Measurements from ENCODE around the gene COX6B1. TPM values are rescaled to one million over a fixed set of nuclear protein-coding genes. Genes with fewer than 3 reads are reported as not detected.

Gene COX6B1
- total and polyA plus RNA-seq, 2 experiments from 2014 or later, result 817 to 1,609 TPM

DNA sequence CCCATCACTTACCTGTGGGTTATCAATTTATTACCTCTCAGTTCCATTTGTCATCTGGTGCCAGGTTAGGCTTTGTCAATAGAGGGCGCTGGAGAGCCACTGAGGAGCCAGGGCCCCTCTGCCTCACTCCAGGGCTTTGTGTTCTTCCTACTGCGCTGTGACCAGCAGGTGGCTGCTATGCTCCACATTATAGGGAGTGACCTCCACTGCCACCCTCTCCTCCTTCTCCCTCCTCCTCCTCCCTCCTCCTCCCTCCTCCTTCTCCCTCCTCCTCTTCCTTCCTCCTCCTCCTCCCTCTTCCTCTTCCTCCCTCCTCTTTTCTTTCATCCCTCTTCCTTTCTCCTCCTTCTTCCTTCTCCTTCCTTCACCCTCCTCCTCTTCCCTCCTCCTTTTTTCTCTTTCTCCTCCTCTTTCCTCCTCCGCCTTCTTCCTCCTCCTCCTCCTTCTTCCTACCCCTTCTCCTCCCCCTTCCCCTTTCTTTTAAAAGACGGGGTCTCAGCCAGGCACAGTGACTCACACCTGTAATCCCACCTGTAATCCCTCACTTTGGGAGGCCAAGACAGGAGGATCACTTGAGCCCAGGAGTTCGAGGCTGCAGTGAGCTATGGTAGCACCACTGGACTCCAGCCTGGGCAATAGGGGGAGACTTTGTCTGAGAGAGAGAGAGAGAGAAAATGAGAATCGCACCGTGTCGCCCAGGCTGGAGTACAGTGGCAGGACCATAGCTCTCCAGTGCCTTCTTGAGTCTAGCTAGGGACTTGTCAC is 45.9 kb downstream of the COX6B1 start:
- TF ChIP-seq, protein P1, sequence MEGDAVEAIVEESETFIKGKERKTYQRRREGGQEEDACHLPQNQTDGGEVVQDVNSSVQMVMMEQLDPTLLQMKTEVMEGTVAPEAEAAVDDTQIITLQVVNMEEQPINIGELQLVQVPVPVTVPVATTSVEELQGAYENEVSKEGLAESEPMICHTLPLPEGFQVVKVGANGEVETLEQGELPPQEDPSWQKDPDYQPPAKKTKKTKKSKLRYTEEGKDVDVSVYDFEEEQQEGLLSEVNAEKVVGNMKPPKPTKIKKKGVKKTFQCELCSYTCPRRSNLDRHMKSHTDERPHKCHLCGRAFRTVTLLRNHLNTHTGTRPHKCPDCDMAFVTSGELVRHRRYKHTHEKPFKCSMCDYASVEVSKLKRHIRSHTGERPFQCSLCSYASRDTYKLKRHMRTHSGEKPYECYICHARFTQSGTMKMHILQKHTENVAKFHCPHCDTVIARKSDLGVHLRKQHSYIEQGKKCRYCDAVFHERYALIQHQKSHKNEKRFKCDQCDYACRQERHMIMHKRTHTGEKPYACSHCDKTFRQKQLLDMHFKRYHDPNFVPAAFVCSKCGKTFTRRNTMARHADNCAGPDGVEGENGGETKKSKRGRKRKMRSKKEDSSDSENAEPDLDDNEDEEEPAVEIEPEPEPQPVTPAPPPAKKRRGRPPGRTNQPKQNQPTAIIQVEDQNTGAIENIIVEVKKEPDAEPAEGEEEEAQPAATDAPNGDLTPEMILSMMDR (IDR thresholded peaks at IDR 0.05; ENCODE audit: low read depth, low read length), result peak; percentile 99
- no peaks in the 10 kb centered on the region for H3K4me1 ChIP-seq (ENCODE audit: low read depth)
- H3K36me3 ChIP-seq, result no peaks in the 10 kb centered on the region
- H3K27ac ChIP-seq, result no peak overlapping the region
- H3K4me3 ChIP-seq, result no peak overlapping the region
- H3K27me3 ChIP-seq, result no peaks in the 10 kb centered on the region
- DNase-seq (ENCODE audit: low read depth in 1 of 2, low spot score in 1 of 2), result peak; percentile 88 to 93
- H3K9me3 ChIP-seq (ENCODE audit: low read depth), result no peaks in the 10 kb centered on the region

DNA sequence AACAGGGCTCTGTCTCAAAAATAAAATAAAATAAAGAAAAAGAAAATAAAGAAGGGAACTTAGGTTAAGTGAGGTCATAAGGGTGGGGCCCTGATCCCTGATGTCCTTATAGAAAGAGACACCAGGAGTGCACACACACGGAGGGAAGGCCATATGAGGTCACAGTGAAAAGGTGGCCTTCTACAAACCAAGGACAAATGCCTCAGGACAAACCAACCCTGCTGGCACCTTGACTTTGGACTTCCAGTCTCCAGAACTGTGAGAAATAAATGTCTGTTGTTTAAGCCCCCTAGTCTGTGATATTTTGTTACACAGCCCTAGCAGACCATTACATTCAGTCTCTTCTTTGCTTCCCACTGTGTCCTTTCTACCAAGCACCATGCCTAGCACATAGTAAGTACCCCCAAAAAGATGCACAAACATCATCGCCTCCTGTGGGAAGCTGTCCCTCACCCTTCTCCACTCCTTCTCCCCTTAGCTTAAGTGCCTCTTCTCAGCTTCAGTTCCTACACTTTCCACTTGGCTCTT is 47.8 kb downstream of the COX6B1 start:
- Histone ChIP-seq H3K4me1 (ENCODE audit: low read depth) (no peaks in the 10 kb centered on the region), H3K36me3 (no peaks in the 10 kb centered on the region), H3K9me3 (ENCODE audit: low read depth) (no peaks in the 10 kb centered on the region), H3K4me3 (no peak overlapping the region), H3K27ac (no peak overlapping the region), H3K27me3 (no peaks in the 10 kb centered on the region)
- DNase-seq (ENCODE audit: low read depth in 1 of 2, low spot score in 1 of 2), result no peak
- TF ChIP-seq, protein P1 (IDR thresholded peaks at IDR 0.05; ENCODE audit: low read depth, low read length), result no peak

GRCh38 chr19:35696835-35697234 is 48.7 kb downstream of the COX6B1 start:
- Histone ChIP-seq H3K9me3 (ENCODE audit: low read depth) (no peaks in the 10 kb centered on the region), H3K4me3 (no peak overlapping the region), H3K36me3 (no peaks in the 10 kb centered on the region), H3K27me3 (no peaks in the 10 kb centered on the region), H3K27ac (no peak overlapping the region), H3K4me1 (ENCODE audit: low read depth) (no peaks in the 10 kb centered on the region)
- TF ChIP-seq, protein P1 (IDR thresholded peaks at IDR 0.05; ENCODE audit: low read depth, low read length), result no peak
- no peak for DNase-seq (ENCODE audit: low read depth in 1 of 2, low spot score in 1 of 2)

DNA sequence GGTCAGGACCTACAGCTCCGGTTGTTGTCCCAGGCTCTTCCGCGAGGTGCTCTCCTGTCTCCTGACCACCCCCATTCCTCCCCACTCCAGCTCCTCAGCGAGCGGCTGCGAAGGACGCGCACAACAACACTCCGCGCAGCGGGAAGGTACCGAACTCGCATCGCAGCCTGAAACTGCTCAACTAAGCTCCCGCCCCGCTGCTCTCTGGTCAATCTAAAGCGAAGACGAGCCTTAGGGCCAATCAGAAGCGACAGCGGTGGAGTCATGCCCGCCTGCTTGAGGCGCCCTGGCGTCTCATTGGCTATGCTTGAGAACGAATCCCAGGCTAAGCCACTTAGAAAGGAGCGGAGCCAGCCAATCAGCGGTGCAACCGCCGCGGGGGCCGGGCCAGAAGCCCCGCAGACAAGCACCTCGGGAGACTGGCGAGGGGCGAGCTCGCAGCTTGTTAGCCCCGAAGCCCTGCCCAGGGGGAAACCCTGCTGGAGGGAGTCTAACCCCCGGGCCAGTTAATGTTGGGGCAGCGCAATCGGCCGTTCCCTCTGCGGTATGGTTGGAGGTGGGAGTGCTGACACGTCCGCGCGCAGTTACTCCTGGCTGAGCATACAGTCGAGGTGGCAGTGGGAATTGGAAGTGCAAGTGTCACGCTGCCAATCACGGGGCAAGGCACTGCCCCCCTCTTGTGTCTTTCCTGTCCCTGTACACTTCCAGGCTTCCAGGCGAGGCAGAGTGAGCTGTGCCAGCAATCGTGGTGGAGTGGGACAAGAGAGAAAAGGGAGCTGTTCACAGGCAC is 54.3 kb downstream of the COX6B1 start:
- no peaks in the 10 kb centered on the region for H3K9me3 ChIP-seq (ENCODE audit: low read depth)
- no peaks in the 10 kb centered on the region for H3K4me1 ChIP-seq (ENCODE audit: low read depth)
- TF ChIP-seq, protein P1 (IDR thresholded peaks at IDR 0.05; ENCODE audit: low read depth, low read length), result no peak
- H3K4me3 ChIP-seq, result peak overlapping the region; percentile 53
- no peaks in the 10 kb centered on the region for H3K36me3 ChIP-seq
- peak overlapping the region; percentile 53 for H3K27ac ChIP-seq
- no peaks in the 10 kb centered on the region for H3K27me3 ChIP-seq
- DNase-seq (ENCODE audit: low read depth in 1 of 2, low spot score in 1 of 2), result peak; percentile 97 to 98

GRCh38 chr19:35703343-35703742 is 55.2 kb downstream of the COX6B1 start:
- no peak overlapping the region for H3K4me3 ChIP-seq
- H3K36me3 ChIP-seq, result no peaks in the 10 kb centered on the region
- TF ChIP-seq, protein P1 (IDR thresholded peaks at IDR 0.05; ENCODE audit: low read depth, low read length), result no peak
- no peaks in the 10 kb centered on the region for H3K4me1 ChIP-seq (ENCODE audit: low read depth)
- DNase-seq (ENCODE audit: low read depth in 1 of 2, low spot score in 1 of 2), result no peak
- no peak overlapping the region for H3K27ac ChIP-seq
- H3K9me3 ChIP-seq (ENCODE audit: low read depth), result no peaks in the 10 kb centered on the region
- no peaks in the 10 kb centered on the region for H3K27me3 ChIP-seq

Measured in cardiac muscle cell (in vitro differentiated cells and primary cell).